Measurements from ENCODE around the gene PIP5K1A.

PIP5K1A gene

GRCh38 chr1:151277249-151277648, 78.9 kb downstream of the PIP5K1A start:
- DNase-seq (ENCODE audit: low spot score): no peak
- TF ChIP-seq, protein P1, sequence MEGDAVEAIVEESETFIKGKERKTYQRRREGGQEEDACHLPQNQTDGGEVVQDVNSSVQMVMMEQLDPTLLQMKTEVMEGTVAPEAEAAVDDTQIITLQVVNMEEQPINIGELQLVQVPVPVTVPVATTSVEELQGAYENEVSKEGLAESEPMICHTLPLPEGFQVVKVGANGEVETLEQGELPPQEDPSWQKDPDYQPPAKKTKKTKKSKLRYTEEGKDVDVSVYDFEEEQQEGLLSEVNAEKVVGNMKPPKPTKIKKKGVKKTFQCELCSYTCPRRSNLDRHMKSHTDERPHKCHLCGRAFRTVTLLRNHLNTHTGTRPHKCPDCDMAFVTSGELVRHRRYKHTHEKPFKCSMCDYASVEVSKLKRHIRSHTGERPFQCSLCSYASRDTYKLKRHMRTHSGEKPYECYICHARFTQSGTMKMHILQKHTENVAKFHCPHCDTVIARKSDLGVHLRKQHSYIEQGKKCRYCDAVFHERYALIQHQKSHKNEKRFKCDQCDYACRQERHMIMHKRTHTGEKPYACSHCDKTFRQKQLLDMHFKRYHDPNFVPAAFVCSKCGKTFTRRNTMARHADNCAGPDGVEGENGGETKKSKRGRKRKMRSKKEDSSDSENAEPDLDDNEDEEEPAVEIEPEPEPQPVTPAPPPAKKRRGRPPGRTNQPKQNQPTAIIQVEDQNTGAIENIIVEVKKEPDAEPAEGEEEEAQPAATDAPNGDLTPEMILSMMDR (conservative IDR thresholded peaks at IDR 0.05; ENCODE audit: low read depth): no peak
- no peak overlapping the region for H3K27ac ChIP-seq
- ChIA-PET POLR2A (ENCODE audit: low non-redundant PET) (no interaction called here), CTCF (no interaction called here)

GRCh38 chr1:151281225-151281968, 83.0 kb downstream of the PIP5K1A start:
- H3K27ac ChIP-seq: peak overlapping the region; percentile 99
- peak; percentile 96 for DNase-seq (ENCODE audit: low spot score)
- CTCF ChIA-PET: interaction anchor here (0.6 to 2.0 kb wide), 5 partner anchors 20 to 675 kb away, joined by 3 to 8 read pairs (median 5); no protein-coding TSS in a partner anchor
- POLR2A ChIA-PET (ENCODE audit: low non-redundant PET): interaction anchor here (0.5 to 1.0 kb wide), 4 partner anchors 27 to 135 kb away, joined by 3 to 5 read pairs (median 4); partner anchors contain the start of gene PSMD4
- TF ChIP-seq, protein P1 (conservative IDR thresholded peaks at IDR 0.05; ENCODE audit: low read depth): no peak

GRCh38 chr1:151281969-151282882, 83.9 kb downstream of the PIP5K1A start, which contains the start of gene ZNF687:
TSS of gene ZNF687 (plus strand) at chr1:151282299. CDS start at chr1:151286292, 3,993 bp downstream.
- peak within 1 kb of the TSS; percentile 99 for H3K27ac ChIP-seq
- TF ChIP-seq, protein P1 (conservative IDR thresholded peaks at IDR 0.05; ENCODE audit: low read depth): no peak
- DNase-seq (ENCODE audit: low spot score): peak; percentile 99
- CTCF ChIA-PET: interaction anchor here (0.7 to 2.0 kb wide), 3 partner anchors 19 to 675 kb away, joined by 3 to 8 read pairs (median 6); no protein-coding TSS in a partner anchor
- POLR2A ChIA-PET (ENCODE audit: low non-redundant PET): interaction anchor here (0.6 to 1.0 kb wide), 3 partner anchors 28 to 98 kb away, joined by 3 to 5 read pairs (median 3); partner anchors contain the start of gene PSMD4

DNA sequence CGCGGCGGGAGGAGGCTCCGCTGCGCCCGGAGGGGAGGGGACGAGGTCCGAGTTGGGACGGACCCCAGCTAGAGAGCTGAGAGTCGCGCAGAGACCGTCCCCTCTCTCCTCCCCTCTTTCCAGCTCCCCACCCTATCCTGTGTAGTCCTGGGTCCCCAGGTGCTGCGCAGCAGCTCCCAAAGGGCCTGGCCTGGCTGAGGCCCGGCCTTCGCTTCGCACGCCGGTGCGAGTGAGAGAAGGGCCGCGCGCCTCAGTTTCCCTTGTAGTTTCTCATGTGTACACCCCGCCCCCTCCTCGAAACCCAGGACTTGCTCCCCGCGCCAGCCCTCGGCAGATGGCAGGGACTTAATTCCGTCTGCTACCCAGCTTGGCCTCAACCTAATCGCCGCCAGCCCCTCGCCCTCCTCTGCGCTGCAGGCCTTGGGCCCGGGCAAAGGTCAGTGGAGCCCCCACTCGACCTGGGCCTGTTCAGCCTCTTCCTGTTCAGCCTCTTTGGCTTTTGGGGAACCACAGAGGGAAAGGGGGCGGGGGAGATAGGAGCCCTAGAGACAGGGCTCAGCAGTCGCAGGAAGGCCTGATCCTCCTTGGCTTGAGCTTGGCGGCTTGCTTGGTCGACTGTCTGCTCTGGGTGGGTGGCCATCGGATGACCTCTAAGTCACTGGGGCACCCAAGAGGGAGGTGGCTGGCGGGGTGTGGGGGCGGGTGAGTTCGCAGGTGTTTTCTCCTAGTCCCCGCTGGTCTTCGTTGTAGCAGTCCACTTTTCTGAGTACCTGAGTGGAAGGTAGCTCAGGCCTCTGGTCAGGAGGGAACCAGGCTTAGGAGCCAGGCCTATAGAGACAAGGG, 84.8 kb downstream of the PIP5K1A start:
- peak; percentile 33 for DNase-seq (ENCODE audit: low spot score)
- TF ChIP-seq, protein P1 (conservative IDR thresholded peaks at IDR 0.05; ENCODE audit: low read depth): no peak
- ChIA-PET POLR2A (ENCODE audit: low non-redundant PET) (interaction anchor here (1.2 kb wide), 1 partner anchor 10 kb away, joined by 3 read pairs; no protein-coding TSS in a partner anchor), CTCF (interaction anchor here (0.9 to 2.0 kb wide), 3 partner anchors 18 to 58 kb away, joined by 3 to 6 read pairs (median 4); no protein-coding TSS in a partner anchor)
- H3K27ac ChIP-seq: peak overlapping the region; percentile 99

GRCh38 chr1:151284013-151284577, 85.7 kb downstream of the PIP5K1A start:
- H3K27ac ChIP-seq: peak overlapping the region; percentile 99
- CTCF ChIA-PET: interaction anchor here (0.5 to 1.0 kb wide), 3 partner anchors 17 to 116 kb away, joined by 3 to 4 read pairs (median 3); no protein-coding TSS in a partner anchor
- TF ChIP-seq, protein P1 (conservative IDR thresholded peaks at IDR 0.05; ENCODE audit: low read depth): no peak
- POLR2A ChIA-PET (ENCODE audit: low non-redundant PET): interaction anchor here (1.2 kb wide), 1 partner anchor 9 kb away, joined by 3 read pairs; no protein-coding TSS in a partner anchor
- DNase-seq (ENCODE audit: low spot score): no peak

Data from RWPE1 (cell line).